OCI-LY7 (cell line): Measurements from ENCODE around the gene MIER2.

ENCODE experiments used
- CTCF ChIP-seq: fragments of 200-600 bp; sonication (generic); conservative IDR thresholded peaks from 2 replicates; pipeline ENCODE4 v1.5.1; 2014; ENCODE audit warnings: mild to moderate bottlenecking, antibody characterized with exemption, low read length, moderate library complexity, mixed read lengths
- EZH2phosphoT487 ChIP-seq: fragments of 200-600 bp; sonication (generic); IDR thresholded peaks from 2 replicates; pipeline ENCODE4 v1.6.1; 2018; ENCODE audit warnings: low read depth, borderline replicate concordance, mild to moderate bottlenecking, mixed run types, antibody characterized with exemption, low read length, moderate library complexity, mixed read lengths

DNA sequence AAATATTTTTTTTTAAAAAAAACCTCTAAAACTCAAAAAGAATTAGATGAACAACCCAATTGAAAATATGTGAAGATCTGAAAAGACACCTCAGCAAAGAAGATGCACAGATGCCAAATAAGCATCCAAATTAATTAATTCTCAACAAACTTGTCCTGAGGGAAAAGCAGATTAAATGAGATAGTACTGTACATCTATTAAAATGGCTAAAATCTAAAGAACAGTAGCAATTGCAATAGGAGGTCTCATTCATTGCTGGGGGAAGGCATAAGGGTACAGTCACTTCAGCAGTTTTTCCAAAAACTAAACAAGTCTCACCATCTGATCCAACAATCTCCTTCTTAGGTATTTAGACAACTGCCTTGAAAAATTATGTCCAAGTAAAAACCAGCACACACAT, 75.4 kb downstream of the MIER2 start:
- no peak for TF ChIP-seq CTCF
- no peak for TF ChIP-seq EZH2phosphoT487
